Left ventricle myocardium inferior (tissue), 1 donor: ENCODE measurements around the gene C3orf85. TPM values are rescaled to one million over a fixed set of nuclear protein-coding genes. Genes with fewer than 3 reads are reported as not detected.

Experiments
- DNase-seq: peaks from one replicate; pipeline ENCODE4 v3.0.0-alpha.2; 2020
- H3K27ac ChIP-seq: fragments of 200-600 bp; replicated peaks from 2 replicates; pipeline ENCODE4 v1.8.0; 2021
- H3K27me3 ChIP-seq: fragments of 200-600 bp; 2 replicates; pipeline ENCODE4 v1.8.0; 2021; ENCODE audit warnings: low read depth
- H3K36me3 ChIP-seq: fragments of 200-600 bp; 2 replicates; pipeline ENCODE4 v1.8.0; 2021
- H3K4me1 ChIP-seq: fragments of 200-600 bp; 2 replicates; pipeline ENCODE4 v1.8.0; 2021
- H3K4me3 ChIP-seq: fragments of 200-600 bp; 2 replicates; pipeline ENCODE4 v1.8.0; 2021; ENCODE audit warnings: mild to moderate bottlenecking, moderate library complexity
- H3K9me3 ChIP-seq: fragments of 200-600 bp; replicated peaks from 2 replicates; pipeline ENCODE4 v1.8.0; 2021
- intact Hi-C: fragments of 100-400 bp; cut with micrococcal nuclease; formaldehyde crosslinking; loops from one replicate; pipeline ENCODE4 v1.11.0; 2022
- total RNA-seq: library from RNA; stranded (reverse); fragmentation: NEBNext Ultra II Directional; extraction: Animal tissue kit (Norgen Biotek cat#: 25700); gene quantifications from one replicate; pipeline ENCODE4 v1.2.1, GENCODE V29; 2021
- TF ChIP-seq, protein P1 (sequence below): fragments of 200-600 bp; IDR thresholded peaks from 2 replicates; pipeline ENCODE4 v1.8.0; 2021; ENCODE audit warnings: antibody characterized with exemption, mild to moderate bottlenecking, borderline replicate concordance
- donor health status: DM: no; HTN: yes; CAD: no; lungs with severe emphysema.

The C3orf85 gene
- total RNA-seq, 1 donor from 2014 or later, result not detected

DNA sequence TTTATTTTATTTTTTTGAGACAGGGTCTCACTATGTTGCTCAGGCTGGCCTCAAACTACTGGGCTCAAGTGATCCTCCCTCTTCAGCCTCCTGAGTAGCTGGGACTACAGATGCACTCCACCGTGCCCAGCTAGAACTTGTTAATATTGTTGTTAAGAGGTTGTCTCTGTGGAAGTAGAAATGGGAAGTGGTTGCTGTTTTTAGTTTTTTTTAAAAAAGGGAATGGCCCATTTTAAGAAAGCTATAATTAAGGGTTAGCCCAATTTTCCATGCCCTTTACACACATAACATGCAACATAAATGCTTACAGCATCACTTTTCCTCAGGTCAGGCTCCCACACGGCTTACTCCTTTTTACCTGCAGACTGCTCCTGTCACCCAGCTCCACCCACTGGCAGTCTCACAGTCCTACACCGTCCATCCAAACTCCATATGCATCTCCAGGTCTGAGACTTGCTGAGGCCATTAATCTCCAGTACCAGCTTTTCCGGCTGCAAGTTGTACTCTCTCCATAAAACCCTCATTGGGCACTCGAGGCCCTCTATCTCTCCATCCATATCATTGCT lies 38.4 kb upstream of the C3orf85 start:
- no peaks in the 10 kb centered on the region for H3K36me3 ChIP-seq
- no peak for DNase-seq
- no peaks in the 10 kb centered on the region for H3K9me3 ChIP-seq
- no peak overlapping the region for H3K27ac ChIP-seq
- TF ChIP-seq, protein P1, sequence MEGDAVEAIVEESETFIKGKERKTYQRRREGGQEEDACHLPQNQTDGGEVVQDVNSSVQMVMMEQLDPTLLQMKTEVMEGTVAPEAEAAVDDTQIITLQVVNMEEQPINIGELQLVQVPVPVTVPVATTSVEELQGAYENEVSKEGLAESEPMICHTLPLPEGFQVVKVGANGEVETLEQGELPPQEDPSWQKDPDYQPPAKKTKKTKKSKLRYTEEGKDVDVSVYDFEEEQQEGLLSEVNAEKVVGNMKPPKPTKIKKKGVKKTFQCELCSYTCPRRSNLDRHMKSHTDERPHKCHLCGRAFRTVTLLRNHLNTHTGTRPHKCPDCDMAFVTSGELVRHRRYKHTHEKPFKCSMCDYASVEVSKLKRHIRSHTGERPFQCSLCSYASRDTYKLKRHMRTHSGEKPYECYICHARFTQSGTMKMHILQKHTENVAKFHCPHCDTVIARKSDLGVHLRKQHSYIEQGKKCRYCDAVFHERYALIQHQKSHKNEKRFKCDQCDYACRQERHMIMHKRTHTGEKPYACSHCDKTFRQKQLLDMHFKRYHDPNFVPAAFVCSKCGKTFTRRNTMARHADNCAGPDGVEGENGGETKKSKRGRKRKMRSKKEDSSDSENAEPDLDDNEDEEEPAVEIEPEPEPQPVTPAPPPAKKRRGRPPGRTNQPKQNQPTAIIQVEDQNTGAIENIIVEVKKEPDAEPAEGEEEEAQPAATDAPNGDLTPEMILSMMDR, result peak; percentile 19
- H3K27me3 ChIP-seq, result no peaks in the 10 kb centered on the region
- no peaks in the 10 kb centered on the region for H3K4me1 ChIP-seq
- intact Hi-C loops, result no loop called here
- H3K4me3 ChIP-seq, result no peak overlapping the region

DNA sequence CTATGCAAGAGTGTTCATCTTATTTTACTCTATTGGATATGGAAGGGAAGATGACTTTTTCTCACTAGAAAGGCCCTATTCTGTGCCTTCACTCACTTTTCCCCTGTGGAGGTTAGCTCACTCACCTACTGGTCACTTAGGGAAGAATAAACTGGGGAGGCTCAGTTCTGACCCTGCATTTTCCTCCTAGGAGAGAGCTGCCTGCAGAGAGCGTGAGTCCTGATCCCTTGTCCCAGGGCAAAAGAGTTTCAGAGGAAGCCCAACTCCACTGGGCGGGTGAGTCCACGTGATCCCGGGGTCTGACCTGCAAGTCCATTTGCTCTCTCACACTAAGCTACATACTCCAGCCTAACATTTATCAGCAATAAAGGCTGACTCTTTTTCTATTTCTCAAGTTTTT lies 26.9 kb upstream of the C3orf85 start:
- intact Hi-C loops, result no loop called here
- no peaks in the 10 kb centered on the region for H3K36me3 ChIP-seq
- H3K27me3 ChIP-seq, result peaks cover 8% of the 10 kb centered on the region
- DNase-seq, result no peak
- H3K27ac ChIP-seq, result no peak overlapping the region
- TF ChIP-seq, protein P1, result no peak
- H3K4me3 ChIP-seq, result no peak overlapping the region
- H3K4me1 ChIP-seq, result no peaks in the 10 kb centered on the region
- H3K9me3 ChIP-seq, result no peaks in the 10 kb centered on the region

DNA sequence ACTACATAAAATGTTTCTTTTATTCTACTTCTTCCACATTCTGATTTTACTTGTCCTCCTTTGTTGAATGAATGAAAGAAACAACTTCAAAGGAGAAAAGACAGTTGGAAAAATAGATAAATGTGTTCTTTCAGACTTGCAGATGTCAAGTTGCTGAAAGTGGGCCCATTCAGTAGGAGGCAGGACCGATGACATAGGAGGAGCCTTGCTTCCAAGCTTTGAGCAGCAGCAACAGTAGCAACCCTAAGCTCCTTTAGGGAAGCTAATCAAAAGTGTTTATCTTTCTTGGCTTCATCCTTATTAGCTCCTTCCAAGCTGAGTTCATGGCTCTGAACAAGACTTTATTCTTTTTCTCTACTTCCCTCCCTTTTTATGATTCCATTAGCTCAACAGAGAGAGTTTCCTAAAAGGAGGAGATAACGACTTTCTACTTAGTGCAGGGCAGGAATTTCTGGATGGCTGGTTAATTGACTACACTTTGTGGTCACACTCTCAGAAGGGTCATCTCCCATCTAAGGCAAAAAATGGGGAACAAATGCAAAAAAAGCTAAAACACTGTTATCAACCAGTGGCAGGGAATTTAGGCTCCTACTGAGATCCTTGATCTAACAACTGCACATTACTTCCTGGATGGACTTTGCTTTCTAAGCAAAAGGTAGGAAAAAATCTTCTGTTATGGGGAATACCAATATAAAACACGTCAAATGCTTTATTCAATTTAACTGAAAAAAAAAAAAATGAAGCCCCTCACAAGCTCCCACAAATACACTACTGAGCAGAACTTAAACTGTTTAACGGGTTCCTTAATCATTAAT lies 23.4 kb upstream of the C3orf85 start:
- TF ChIP-seq, protein P1, result no peak

DNA sequence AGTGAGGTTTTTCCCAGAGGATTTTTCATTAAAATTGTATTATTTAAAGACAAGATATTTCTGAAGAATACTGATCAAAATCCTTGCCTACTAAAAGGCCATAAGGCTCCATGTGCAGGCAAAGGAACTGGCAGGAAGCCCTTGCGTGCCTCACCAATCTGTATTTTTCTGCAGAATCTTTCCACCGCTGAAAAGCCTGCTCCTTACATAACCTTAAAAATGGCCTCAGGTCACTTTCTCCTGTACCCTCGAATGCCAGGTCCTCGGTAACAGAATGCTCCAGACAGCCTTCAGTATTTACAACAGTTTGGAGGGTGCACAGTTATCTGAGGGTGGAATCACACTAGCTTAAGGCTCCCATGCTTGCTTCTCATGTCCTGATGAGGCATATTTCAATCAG lies 21.8 kb upstream of the C3orf85 start:
- H3K4me1 ChIP-seq, result no peaks in the 10 kb centered on the region
- H3K9me3 ChIP-seq, result no peaks in the 10 kb centered on the region
- H3K27ac ChIP-seq, result no peak overlapping the region
- H3K27me3 ChIP-seq, result peaks cover 10% of the 10 kb centered on the region
- TF ChIP-seq, protein P1, result no peak
- intact Hi-C loops, result no loop called here
- H3K36me3 ChIP-seq, result no peaks in the 10 kb centered on the region
- no peak overlapping the region for H3K4me3 ChIP-seq
- no peak for DNase-seq

More for the DNA sequence above, 23.4 kb upstream of the C3orf85 start:
- H3K4me1 ChIP-seq, result no peaks in the 10 kb centered on the region
- H3K27ac ChIP-seq, result no peak overlapping the region
- intact Hi-C loops, result no loop called here
- DNase-seq, result no peak
- H3K27me3 ChIP-seq, result peaks cover 12% of the 10 kb centered on the region
- no peaks in the 10 kb centered on the region for H3K36me3 ChIP-seq
- no peaks in the 10 kb centered on the region for H3K9me3 ChIP-seq
- H3K4me3 ChIP-seq, result no peak overlapping the region

DNA sequence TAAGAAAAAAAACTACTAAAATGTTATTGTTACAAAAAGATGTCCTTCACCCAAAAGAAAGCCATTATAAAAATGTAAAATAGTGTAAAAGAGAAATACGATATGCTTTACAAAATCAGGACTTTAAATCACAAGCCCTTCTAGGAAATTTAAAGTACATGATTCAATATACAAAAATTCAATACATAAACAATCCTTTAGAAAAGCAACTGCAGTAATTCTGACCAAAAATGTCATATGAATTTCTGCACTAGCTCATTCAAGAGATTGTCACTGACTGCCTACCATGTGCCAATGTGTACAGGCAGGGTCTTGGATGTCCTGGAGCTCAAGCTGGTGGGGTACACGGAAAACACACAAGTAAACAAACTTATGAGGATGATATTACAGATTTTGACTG lies 21.1 kb upstream of the C3orf85 start:
- peaks cover 4% of the 10 kb centered on the region for H3K27me3 ChIP-seq
- no peaks in the 10 kb centered on the region for H3K9me3 ChIP-seq
- no peak overlapping the region for H3K27ac ChIP-seq
- no peaks in the 10 kb centered on the region for H3K4me1 ChIP-seq
- H3K36me3 ChIP-seq, result no peaks in the 10 kb centered on the region
- intact Hi-C loops, result no loop called here
- TF ChIP-seq, protein P1, result no peak
- H3K4me3 ChIP-seq, result no peak overlapping the region
- DNase-seq, result no peak
